Progenitor cell of endocrine pancreas (in vitro differentiated cells): ENCODE data around the gene TPCN1. TPM values are rescaled to one million over a fixed set of nuclear protein-coding genes. Genes with fewer than 3 reads are reported as not detected.
A peak's percentile ranks its signal among the peaks of the same experiment; 100 is the strongest.

ENCODE experiments used
- DNase-seq: peaks from one replicate; pipeline ENCODE4 v3.0.0; 2021; ENCODE audit warnings: low spot score; ENCODE audit not compliant: unreplicated experiment
- H3K27ac Mint-ChIP-seq: 2 replicates; pipeline ENCODE4 v1.8.0; 2021; ENCODE audit warnings: mild to moderate bottlenecking, moderate library complexity, mixed read lengths
- H3K27me3 Mint-ChIP-seq: 2 replicates; pipeline ENCODE4 v1.8.0; 2021; ENCODE audit warnings: mixed read lengths
- H3K36me3 Mint-ChIP-seq: 2 replicates; pipeline ENCODE4 v1.8.0; 2022; ENCODE audit warnings: mixed read lengths; ENCODE audit not compliant: insufficient read depth
- H3K4me1 Mint-ChIP-seq: 2 replicates; pipeline ENCODE4 v1.8.0; 2021; ENCODE audit warnings: low read depth, mixed read lengths
- H3K4me3 Mint-ChIP-seq: 2 replicates; pipeline ENCODE4 v1.8.0; 2021; ENCODE audit warnings: low read depth, mild to moderate bottlenecking, moderate library complexity, mixed read lengths
- H3K9me3 Mint-ChIP-seq: 2 replicates; pipeline ENCODE4 v1.8.0; 2021; ENCODE audit warnings: low read depth, mixed read lengths
- CTCF ChIP-seq: fragments of 200-600 bp; sonication (generic); IDR thresholded peaks from one replicate; pipeline ENCODE4 v1.5.0; 2021; ENCODE audit warnings: antibody characterized with exemption, mild to moderate bottlenecking; ENCODE audit not compliant: unreplicated experiment
- total RNA-seq: library from RNA; stranded (reverse); gene quantifications from 2 replicates; pipeline ENCODE4 v1.2.1, GENCODE V29; 2021

Gene TPCN1
- total RNA-seq, 1 donor from 2014 or later = 34.1 TPM

GRCh38 chr12:113260636-113261300, 39.5 kb downstream of the TPCN1 start:
- DNase-seq = no peak
- Mint-ChIP-seq H3K36me3 (peaks cover 1% of the 10 kb centered on the region), H3K4me1 (peaks cover 16% of the 10 kb centered on the region), H3K9me3 (no peaks in the 10 kb centered on the region), H3K4me3 (no peak overlapping the region), H3K27ac (no peak overlapping the region), H3K27me3 (no peaks in the 10 kb centered on the region)
- no peak for TF ChIP-seq CTCF

DNA sequence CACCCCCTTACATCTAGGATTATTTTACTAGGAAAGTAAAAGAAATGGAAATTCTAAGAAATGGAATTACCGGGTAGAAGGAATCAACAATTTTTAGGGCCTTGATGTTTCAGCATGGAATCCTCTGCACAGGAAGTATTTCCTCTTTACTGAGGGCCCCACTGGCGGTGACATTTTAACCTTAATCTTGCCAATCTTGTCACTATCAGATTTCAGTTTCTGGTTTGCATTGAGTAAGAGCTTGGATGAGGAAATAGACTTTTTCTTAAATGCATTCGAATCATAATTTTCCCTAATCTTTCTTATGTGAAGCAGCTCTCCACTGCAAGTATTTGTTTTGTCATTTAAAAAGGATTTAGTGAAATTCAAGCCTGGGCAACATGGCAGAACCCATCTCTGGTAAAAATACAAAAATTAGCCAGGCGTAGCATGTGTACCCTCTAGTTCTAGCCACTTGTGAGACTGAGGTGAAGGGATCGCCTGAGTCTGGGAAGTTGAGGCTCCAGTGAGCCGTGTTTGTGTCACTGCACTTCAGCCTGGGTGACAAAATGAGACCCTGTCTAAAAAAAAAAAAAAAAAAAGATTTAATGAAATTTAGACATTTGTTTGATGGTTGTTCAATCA, 40.7 kb downstream of the TPCN1 start:
- no peak for DNase-seq
- H3K4me1 Mint-ChIP-seq = peaks cover 16% of the 10 kb centered on the region
- no peaks in the 10 kb centered on the region for H3K9me3 Mint-ChIP-seq
- TF ChIP-seq CTCF = no peak
- H3K27ac Mint-ChIP-seq = no peak overlapping the region
- H3K36me3 Mint-ChIP-seq = peaks cover 2% of the 10 kb centered on the region
- H3K4me3 Mint-ChIP-seq = no peak overlapping the region
- no peaks in the 10 kb centered on the region for H3K27me3 Mint-ChIP-seq

DNA sequence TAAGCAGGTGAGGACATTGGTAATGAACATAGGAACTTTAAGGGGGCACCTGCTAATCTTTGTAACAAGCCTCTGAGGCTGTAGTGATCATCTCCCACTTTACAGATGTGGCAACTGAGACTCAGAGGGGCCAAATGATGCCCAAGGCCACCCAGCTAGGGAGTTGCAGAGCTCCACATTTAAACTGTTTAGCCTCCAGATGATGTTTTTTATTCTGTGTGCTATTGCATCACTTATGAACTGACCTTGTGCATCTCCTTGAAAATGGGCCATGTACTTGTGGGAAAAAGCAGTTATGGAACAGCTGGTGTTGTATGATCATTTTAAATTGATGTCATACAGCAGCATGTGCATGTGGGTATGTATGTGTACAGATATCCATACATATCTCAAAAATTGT, 41.4 kb downstream of the TPCN1 start:
- Mint-ChIP-seq H3K36me3 (peaks cover 2% of the 10 kb centered on the region), H3K27ac (no peak overlapping the region), H3K27me3 (no peaks in the 10 kb centered on the region), H3K4me1 (peaks cover 16% of the 10 kb centered on the region), H3K9me3 (no peaks in the 10 kb centered on the region), H3K4me3 (no peak overlapping the region)
- TF ChIP-seq CTCF = no peak
- DNase-seq = no peak

DNA sequence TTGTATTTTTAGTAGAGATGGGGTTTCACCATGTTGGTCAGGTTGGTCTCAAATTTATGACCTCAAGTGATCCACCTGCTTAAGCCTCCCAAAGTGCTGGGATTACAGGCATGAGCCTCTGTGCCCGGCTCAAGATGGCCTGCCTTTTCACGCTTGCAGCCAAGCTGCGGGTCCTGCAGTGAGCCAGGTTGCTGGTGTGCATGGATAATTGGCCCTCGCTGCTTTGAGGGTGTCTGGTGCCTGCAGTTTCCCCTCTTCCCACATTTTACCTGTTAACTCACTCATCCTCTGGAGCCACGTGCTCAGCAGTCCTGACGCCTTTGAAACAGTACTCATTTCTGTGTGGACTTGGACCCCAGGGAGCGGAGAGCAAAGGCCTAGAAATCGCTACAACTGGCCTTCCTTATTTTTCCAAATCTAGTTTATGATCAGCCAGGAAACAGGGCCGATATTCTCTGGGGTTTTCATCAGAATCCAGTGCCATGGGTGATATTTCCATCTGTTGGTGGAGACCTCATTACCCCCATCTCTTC, 42.2 kb downstream of the TPCN1 start:
- DNase-seq = no peak
- no peaks in the 10 kb centered on the region for H3K27me3 Mint-ChIP-seq
- peak overlapping the region; percentile 74 for H3K27ac Mint-ChIP-seq

More for the DNA sequence above, 42.2 kb downstream of the TPCN1 start:
- Mint-ChIP-seq H3K9me3 (no peaks in the 10 kb centered on the region), H3K36me3 (peaks cover 2% of the 10 kb centered on the region), H3K4me1 (peaks cover 16% of the 10 kb centered on the region), H3K4me3 (no peak overlapping the region)
- no peak for TF ChIP-seq CTCF
